WTC11 (cell line): Measurements from ENCODE around the gene BAIAP2L2. TPM values are rescaled to one million over a fixed set of nuclear protein-coding genes. Genes with fewer than 3 reads are reported as not detected.

Source experiments
- ATAC-seq: fragments of 200-7000 bp; cut with Tn5 transposase; 2 replicates; pipeline ENCODE4 v1.10.0; 2021; ENCODE audit warnings: mild to moderate bottlenecking, moderate library complexity
- CTCF ChIA-PET: fragments of 300-600 bp; sonication (Branson Sonifier 250); formaldehyde crosslinking; loops from one replicate; lab custom pipeline; 2021; ENCODE audit warnings: antibody characterized with exemption; lab: Charles Lee
- POLR2A ChIA-PET: fragments of 350-600 bp; sonication (Branson Sonifier 250); formaldehyde crosslinking; loops from one replicate; lab custom pipeline; 2021; ENCODE audit warnings: antibody characterized with exemption; lab: Charles Lee
- DNase-seq: peaks from one replicate; pipeline ENCODE4 v3.0.0; 2021; ENCODE audit warnings: low spot score
- H3K27ac Mint-ChIP-seq: 2 replicates; pipeline ENCODE4 v1.8.0; 2021; ENCODE audit warnings: mixed read lengths
- H3K27me3 Mint-ChIP-seq: 2 replicates; pipeline ENCODE4 v1.8.0; 2021; ENCODE audit warnings: low read depth, mild to moderate bottlenecking, moderate library complexity, mixed read lengths
- H3K36me3 Mint-ChIP-seq: 2 replicates; pipeline ENCODE4 v1.8.0; 2021; ENCODE audit warnings: mixed read lengths
- H3K4me1 Mint-ChIP-seq: 2 replicates; pipeline ENCODE4 v1.8.0; 2022; ENCODE audit warnings: mixed read lengths
- H3K4me3 Mint-ChIP-seq: 2 replicates; pipeline ENCODE4 v1.8.0; 2021; ENCODE audit warnings: mild to moderate bottlenecking, moderate library complexity, mixed read lengths
- H3K9me3 Mint-ChIP-seq: 2 replicates; pipeline ENCODE4 v1.8.0; 2021; ENCODE audit warnings: mixed read lengths
- AR ChIP-seq: fragments of 250-450 bp; sonication (Bioruptor Pico); IDR thresholded peaks from 2 replicates; pipeline ENCODE4 v1.9.0; 2021; ENCODE audit warnings: mild to moderate bottlenecking
- ATF6 ChIP-seq: sonication (generic); formaldehyde crosslinking; IDR thresholded peaks from 2 replicates; pipeline ENCODE4 v1.8.1; 2023; ENCODE audit warnings: mild to moderate bottlenecking, missing genetic modification reagents
- CBFB ChIP-seq: sonication (generic); formaldehyde crosslinking; IDR thresholded peaks from 2 replicates; pipeline ENCODE4 v1.8.1; 2022; ENCODE audit warnings: mild to moderate bottlenecking, low read depth, missing genetic modification reagents
- CDX4 ChIP-seq: fragments of 250-450 bp; sonication (Bioruptor Pico); IDR thresholded peaks from 2 replicates; pipeline ENCODE4 v1.9.0; 2021; ENCODE audit warnings: moderate library complexity, mild to moderate bottlenecking, inconsistent platforms, borderline replicate concordance
- ELF4 ChIP-seq: sonication (generic); formaldehyde crosslinking; IDR thresholded peaks from 2 replicates; pipeline ENCODE4 v1.8.1; 2022; ENCODE audit warnings: low read depth, mild to moderate bottlenecking, moderate library complexity, missing genetic modification reagents
- ERG ChIP-seq: fragments of 250-450 bp; sonication (Bioruptor Pico); IDR thresholded peaks from 2 replicates; pipeline ENCODE4 v1.8.0; 2021; ENCODE audit warnings: mild to moderate bottlenecking
- ETV6 ChIP-seq: sonication (generic); formaldehyde crosslinking; IDR thresholded peaks from 2 replicates; pipeline ENCODE4 v1.8.1; 2022; ENCODE audit warnings: mild to moderate bottlenecking, missing genetic modification reagents
- FOXP4 ChIP-seq: sonication (generic); formaldehyde crosslinking; IDR thresholded peaks from 2 replicates; pipeline ENCODE4 v1.8.0; 2022; ENCODE audit warnings: mild to moderate bottlenecking, missing genetic modification reagents
- GRHL2 ChIP-seq: fragments of 250-450 bp; sonication (Bioruptor Pico); IDR thresholded peaks from 2 replicates; pipeline ENCODE4 v1.8.0; 2022; ENCODE audit warnings: mild to moderate bottlenecking, moderate library complexity; ENCODE audit not compliant: insufficient replicate concordance, severe bottlenecking
- HMGXB4 ChIP-seq: sonication (generic); formaldehyde crosslinking; IDR thresholded peaks from 2 replicates; pipeline ENCODE4 v1.8.1; 2023; ENCODE audit warnings: mild to moderate bottlenecking, moderate library complexity, missing genetic modification reagents
- JAZF1 ChIP-seq: fragments of 250-450 bp; sonication (Bioruptor Pico); IDR thresholded peaks from 2 replicates; pipeline ENCODE4 v1.9.0; 2021; ENCODE audit warnings: moderate library complexity, mild to moderate bottlenecking, inconsistent platforms
- MYBL2 ChIP-seq: sonication (generic); formaldehyde crosslinking; IDR thresholded peaks from 2 replicates; pipeline ENCODE4 v1.8.1; 2023; ENCODE audit warnings: mild to moderate bottlenecking, moderate library complexity, missing genetic modification reagents
- RORB ChIP-seq: fragments of 250-450 bp; sonication (Bioruptor Pico); IDR thresholded peaks from 2 replicates; pipeline ENCODE4 v1.9.0; 2021; ENCODE audit warnings: mild to moderate bottlenecking
- SMAD4 ChIP-seq: sonication (generic); formaldehyde crosslinking; IDR thresholded peaks from 2 replicates; pipeline ENCODE4 v1.8.0; 2022; ENCODE audit warnings: mild to moderate bottlenecking, missing genetic modification reagents
- TEAD1 ChIP-seq: sonication (generic); formaldehyde crosslinking; IDR thresholded peaks from 2 replicates; pipeline ENCODE4 v1.8.0; 2022; ENCODE audit warnings: mild to moderate bottlenecking, missing genetic modification reagents
- ZBTB43 ChIP-seq: sonication (generic); formaldehyde crosslinking; IDR thresholded peaks from 2 replicates; pipeline ENCODE4 v1.8.1; 2023; ENCODE audit warnings: mild to moderate bottlenecking, missing genetic modification reagents
- ZNF121 ChIP-seq: sonication (generic); formaldehyde crosslinking; IDR thresholded peaks from 2 replicates; pipeline ENCODE4 v1.8.0; 2023; ENCODE audit warnings: missing genetic modification reagents
- ZNF317 ChIP-seq: sonication (generic); formaldehyde crosslinking; IDR thresholded peaks from 2 replicates; pipeline ENCODE4 v1.8.1; 2023; ENCODE audit warnings: low read depth, mild to moderate bottlenecking, moderate library complexity, missing genetic modification reagents, borderline replicate concordance
- total RNA-seq: library from RNA; stranded (reverse); gene quantifications from 3 replicates; pipeline ENCODE4 v1.2.3, GENCODE V29; 2021

The BAIAP2L2 gene
- total RNA-seq, 1 experiment from 2014 or later, result 3.0 TPM

- ATAC-seq (no peak), DNase-seq (no peak)
- POLR2A ChIA-PET, result no interaction called here
- CTCF ChIA-PET, result interaction anchor here (1.5 to 3.2 kb wide), 2 partner anchors 30 to 76 kb away, joined by 5 to 10 read pairs; no protein-coding TSS in a partner anchor
- Mint-ChIP-seq H3K9me3 (no peaks in the 10 kb centered on the region), H3K4me1 (peaks cover 3% of the 10 kb centered on the region; the same call in 1 of the 2 replicates), H3K27me3 (no peaks in the 10 kb centered on the region), H3K27ac (no peak overlapping the region), H3K4me3 (no peak overlapping the region), H3K36me3 (no peaks in the 10 kb centered on the region; the same call in 1 of the 2 replicates)
- no peak for TF ChIP-seq GRHL2 (CRISPR knock-in tag)
- TF ChIP-seq RORB (CRISPR knock-in tag), result no peak
- no peak for TF ChIP-seq MYBL2 (CRISPR knock-in tag)
- TF ChIP-seq AR, result no peak
- no peak for TF ChIP-seq ZNF121 (CRISPR knock-in tag)
- no peak for TF ChIP-seq HMGXB4 (CRISPR knock-in tag)
- no peak for TF ChIP-seq ELF4
- no peak for TF ChIP-seq JAZF1 (CRISPR knock-in tag)
- no peak for TF ChIP-seq ATF6 (CRISPR knock-in tag)
- TF ChIP-seq CBFB (CRISPR knock-in tag), result no peak
- no peak for TF ChIP-seq ETV6 (CRISPR knock-in tag)
- no peak for TF ChIP-seq CDX4 (CRISPR knock-in tag)
- TF ChIP-seq ERG (CRISPR knock-in tag), result no peak
- no peak for TF ChIP-seq ZBTB43 (CRISPR knock-in tag)
- no peak for TF ChIP-seq TEAD1 (CRISPR knock-in tag)
- no peak for TF ChIP-seq FOXP4
- TF ChIP-seq ZNF317 (CRISPR knock-in tag), result no peak
- no peak for TF ChIP-seq SMAD4 (CRISPR knock-in tag)
These were observed 17.4 kb upstream of the BAIAP2L2 start for GRCh38 chr22:38127869-38128268.
